Lower leg skin (tissue), 3 donors: Measurements from ENCODE around the gene LZTFL1.

Experiments
- POLR2A ChIP-seq, 2 donors: fragments of 450-650 bp; IDR thresholded peaks; one replicate each; pipeline ENCODE4 v1.6.1; 2016 to 2017; ENCODE audit warnings: antibody characterized with exemption in 2 of 2, mild to moderate bottlenecking in 1 of 2, moderate library complexity in 1 of 2
- TF ChIP-seq, protein P1 (sequence below), 3 donors: fragments of 450-650 bp; IDR thresholded peaks; one replicate each; pipeline ENCODE4 v1.5.1; 2016; ENCODE audit warnings: antibody characterized with exemption in 3 of 3, mild to moderate bottlenecking in 3 of 3, moderate library complexity in 2 of 3

DNA sequence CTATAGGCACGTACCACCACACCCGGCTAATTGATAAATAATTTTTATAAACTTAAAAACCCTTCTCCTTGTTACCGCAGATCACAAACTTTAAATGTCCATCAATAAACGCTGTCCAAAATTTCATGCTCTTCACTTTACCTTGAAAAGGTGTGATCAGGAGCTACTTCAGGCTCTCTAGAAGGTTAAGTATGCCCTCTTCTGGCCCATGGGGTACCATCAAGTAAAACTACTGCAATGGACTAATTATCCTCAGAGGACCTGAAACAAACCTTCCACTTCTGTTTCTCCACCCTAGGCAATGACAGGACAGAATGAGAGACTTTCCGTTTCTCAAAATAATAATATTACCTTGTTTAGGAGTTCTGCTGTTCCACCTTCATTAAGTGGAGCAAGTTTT lies 9.2 kb downstream of the LZTFL1 start:
- TF ChIP-seq, protein P1, sequence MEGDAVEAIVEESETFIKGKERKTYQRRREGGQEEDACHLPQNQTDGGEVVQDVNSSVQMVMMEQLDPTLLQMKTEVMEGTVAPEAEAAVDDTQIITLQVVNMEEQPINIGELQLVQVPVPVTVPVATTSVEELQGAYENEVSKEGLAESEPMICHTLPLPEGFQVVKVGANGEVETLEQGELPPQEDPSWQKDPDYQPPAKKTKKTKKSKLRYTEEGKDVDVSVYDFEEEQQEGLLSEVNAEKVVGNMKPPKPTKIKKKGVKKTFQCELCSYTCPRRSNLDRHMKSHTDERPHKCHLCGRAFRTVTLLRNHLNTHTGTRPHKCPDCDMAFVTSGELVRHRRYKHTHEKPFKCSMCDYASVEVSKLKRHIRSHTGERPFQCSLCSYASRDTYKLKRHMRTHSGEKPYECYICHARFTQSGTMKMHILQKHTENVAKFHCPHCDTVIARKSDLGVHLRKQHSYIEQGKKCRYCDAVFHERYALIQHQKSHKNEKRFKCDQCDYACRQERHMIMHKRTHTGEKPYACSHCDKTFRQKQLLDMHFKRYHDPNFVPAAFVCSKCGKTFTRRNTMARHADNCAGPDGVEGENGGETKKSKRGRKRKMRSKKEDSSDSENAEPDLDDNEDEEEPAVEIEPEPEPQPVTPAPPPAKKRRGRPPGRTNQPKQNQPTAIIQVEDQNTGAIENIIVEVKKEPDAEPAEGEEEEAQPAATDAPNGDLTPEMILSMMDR (IDR thresholded peaks at IDR 0.05), result no peak
- no peak for TF ChIP-seq POLR2A (IDR thresholded peaks at IDR 0.05)
